ENCODE data around the gene TFAP2B. TPM values are rescaled to one million over a fixed set of nuclear protein-coding genes. Genes with fewer than 3 reads are reported as not detected.

Gene TFAP2B
- total RNA-seq, 1 experiment from 2014 or later = not detected

- H3K4me1 ChIP-seq (ENCODE audit: low read length) = peaks cover 5% of the 10 kb centered on the region; the same call in 1 of the 2 replicates
- no peak overlapping the region for H3K9ac ChIP-seq (ENCODE audit: low read length)
- H3K27me3 ChIP-seq (ENCODE audit: low read length) = no peaks in the 10 kb centered on the region
- H3K27ac ChIP-seq (ENCODE audit: low read length) = no peak overlapping the region
- no peaks in the 10 kb centered on the region for H3K9me3 ChIP-seq (ENCODE audit: low read length)
- no peaks in the 10 kb centered on the region for H3K36me3 ChIP-seq (ENCODE audit: insufficient read depth, low read length)
- no peak overlapping the region for H3K4me3 ChIP-seq (ENCODE audit: low read length)
- H3K79me2 ChIP-seq (ENCODE audit: low read length) = no peaks in the 10 kb centered on the region
- H4K20me1 ChIP-seq (ENCODE audit: insufficient read depth, low read depth, low read length) = no peaks in the 10 kb centered on the region
- H3K4me2 ChIP-seq (ENCODE audit: low read depth, low read length, poor library complexity, severe bottlenecking) = no peak overlapping the region
- H2AFZ ChIP-seq (ENCODE audit: low read length) = no peak overlapping the region
- DNase-seq = no peak
- H3K9me2 ChIP-seq (replicated peaks; ENCODE audit: insufficient read depth, low read length) = no peaks in the 10 kb centered on the region
Observed at GRCh38 chr6:50819904-50820868, 1.5 kb downstream of the TFAP2B start.

GRCh38 chr6:50820869-50821264, 2.2 kb downstream of the TFAP2B start:
- Histone ChIP-seq H3K27me3 (ENCODE audit: low read length) (no peaks in the 10 kb centered on the region), H3K9ac (ENCODE audit: low read length) (no peak overlapping the region), H2AFZ (ENCODE audit: low read length) (no peak overlapping the region)

GRCh38 chr6:50821441-50822077, 2.9 kb downstream of the TFAP2B start:
- Histone ChIP-seq H3K36me3 (ENCODE audit: insufficient read depth, low read length) (no peaks in the 10 kb centered on the region), H3K4me3 (ENCODE audit: low read length) (no peak overlapping the region), H2AFZ (ENCODE audit: low read length) (no peak overlapping the region), H3K79me2 (ENCODE audit: low read length) (no peaks in the 10 kb centered on the region), H3K4me1 (ENCODE audit: low read length) (no peaks in the 10 kb centered on the region), H3K9me3 (ENCODE audit: low read length) (no peaks in the 10 kb centered on the region), H3K9ac (ENCODE audit: low read length) (no peak overlapping the region), H4K20me1 (ENCODE audit: insufficient read depth, low read depth, low read length) (no peaks in the 10 kb centered on the region), H3K4me2 (ENCODE audit: low read depth, low read length, poor library complexity, severe bottlenecking) (no peak overlapping the region), H3K9me2 (replicated peaks; ENCODE audit: insufficient read depth, low read length) (no peaks in the 10 kb centered on the region), H3K27me3 (ENCODE audit: low read length) (no peaks in the 10 kb centered on the region), H3K27ac (ENCODE audit: low read length) (no peak overlapping the region)
- no peak for DNase-seq

More at GRCh38 chr6:50820869-50821264, 2.2 kb downstream of the TFAP2B start:
- no peaks in the 10 kb centered on the region for H3K9me3 ChIP-seq (ENCODE audit: low read length)
- no peak overlapping the region for H3K4me3 ChIP-seq (ENCODE audit: low read length)
- no peak overlapping the region for H3K4me2 ChIP-seq (ENCODE audit: low read depth, low read length, poor library complexity, severe bottlenecking)
- peaks cover 1% of the 10 kb centered on the region; the same call in 1 of the 2 replicates for H3K4me1 ChIP-seq (ENCODE audit: low read length)
- no peaks in the 10 kb centered on the region for H3K9me2 ChIP-seq (replicated peaks; ENCODE audit: insufficient read depth, low read length)
- no peaks in the 10 kb centered on the region for H3K79me2 ChIP-seq (ENCODE audit: low read length)
- DNase-seq = no peak
- H3K27ac ChIP-seq (ENCODE audit: low read length) = no peak overlapping the region
- H3K36me3 ChIP-seq (ENCODE audit: insufficient read depth, low read length) = no peaks in the 10 kb centered on the region
- no peaks in the 10 kb centered on the region for H4K20me1 ChIP-seq (ENCODE audit: insufficient read depth, low read depth, low read length)

- Histone ChIP-seq H3K79me2 (ENCODE audit: low read length) (no peaks in the 10 kb centered on the region), H3K9me3 (ENCODE audit: low read length) (no peaks in the 10 kb centered on the region), H3K4me1 (ENCODE audit: low read length) (no peaks in the 10 kb centered on the region), H2AFZ (ENCODE audit: low read length) (no peak overlapping the region), H3K4me2 (ENCODE audit: low read depth, low read length, poor library complexity, severe bottlenecking) (no peak overlapping the region), H3K36me3 (ENCODE audit: insufficient read depth, low read length) (no peaks in the 10 kb centered on the region), H3K27me3 (ENCODE audit: low read length) (no peaks in the 10 kb centered on the region), H4K20me1 (ENCODE audit: insufficient read depth, low read depth, low read length) (no peaks in the 10 kb centered on the region), H3K9me2 (replicated peaks; ENCODE audit: insufficient read depth, low read length) (no peaks in the 10 kb centered on the region), H3K4me3 (ENCODE audit: low read length) (no peak overlapping the region), H3K27ac (ENCODE audit: low read length) (no peak overlapping the region), H3K9ac (ENCODE audit: low read length) (no peak overlapping the region)
- no peak for DNase-seq
Observed at GRCh38 chr6:50822078-50822476, 3.4 kb downstream of the TFAP2B start.

GRCh38 chr6:50823094-50823920, 4.6 kb downstream of the TFAP2B start:
- Histone ChIP-seq H3K27me3 (ENCODE audit: low read length) (no peaks in the 10 kb centered on the region), H3K4me1 (ENCODE audit: low read length) (no peaks in the 10 kb centered on the region), H3K9ac (ENCODE audit: low read length) (no peak overlapping the region), H4K20me1 (ENCODE audit: insufficient read depth, low read depth, low read length) (no peaks in the 10 kb centered on the region), H3K36me3 (ENCODE audit: insufficient read depth, low read length) (no peaks in the 10 kb centered on the region), H3K4me3 (ENCODE audit: low read length) (no peak overlapping the region), H3K4me2 (ENCODE audit: low read depth, low read length, poor library complexity, severe bottlenecking) (no peak overlapping the region), H3K9me2 (replicated peaks; ENCODE audit: insufficient read depth, low read length) (no peaks in the 10 kb centered on the region), H3K79me2 (ENCODE audit: low read length) (no peaks in the 10 kb centered on the region), H2AFZ (ENCODE audit: low read length) (no peak overlapping the region), H3K27ac (ENCODE audit: low read length) (no peak overlapping the region), H3K9me3 (ENCODE audit: low read length) (no peaks in the 10 kb centered on the region)
- DNase-seq = no peak

- no peak overlapping the region for H3K27ac ChIP-seq (ENCODE audit: low read length)
- no peaks in the 10 kb centered on the region for H3K9me3 ChIP-seq (ENCODE audit: low read length)
- H2AFZ ChIP-seq (ENCODE audit: low read length) = no peak overlapping the region
- H3K27me3 ChIP-seq (ENCODE audit: low read length) = no peaks in the 10 kb centered on the region
- H3K36me3 ChIP-seq (ENCODE audit: insufficient read depth, low read length) = no peaks in the 10 kb centered on the region
- no peak overlapping the region for H3K4me2 ChIP-seq (ENCODE audit: low read depth, low read length, poor library complexity, severe bottlenecking)
- DNase-seq = no peak
- H4K20me1 ChIP-seq (ENCODE audit: insufficient read depth, low read depth, low read length) = no peaks in the 10 kb centered on the region
- no peak overlapping the region for H3K4me3 ChIP-seq (ENCODE audit: low read length)
- no peaks in the 10 kb centered on the region for H3K4me1 ChIP-seq (ENCODE audit: low read length)
- no peak overlapping the region for H3K9ac ChIP-seq (ENCODE audit: low read length)
- no peaks in the 10 kb centered on the region for H3K79me2 ChIP-seq (ENCODE audit: low read length)
- no peaks in the 10 kb centered on the region for H3K9me2 ChIP-seq (replicated peaks; ENCODE audit: insufficient read depth, low read length)
Observed at GRCh38 chr6:50824552-50824951, 5.9 kb downstream of the TFAP2B start.

- H3K27ac ChIP-seq (ENCODE audit: low read length) = no peak overlapping the region
- H3K79me2 ChIP-seq (ENCODE audit: low read length) = no peaks in the 10 kb centered on the region
- no peak overlapping the region for H3K4me3 ChIP-seq (ENCODE audit: low read length)
- H3K9me3 ChIP-seq (ENCODE audit: low read length) = no peaks in the 10 kb centered on the region
- no peaks in the 10 kb centered on the region for H3K36me3 ChIP-seq (ENCODE audit: insufficient read depth, low read length)
- H2AFZ ChIP-seq (ENCODE audit: low read length) = no peak overlapping the region
- no peaks in the 10 kb centered on the region for H3K27me3 ChIP-seq (ENCODE audit: low read length)
- H3K9me2 ChIP-seq (replicated peaks; ENCODE audit: insufficient read depth, low read length) = no peaks in the 10 kb centered on the region
- no peak overlapping the region for H3K4me2 ChIP-seq (ENCODE audit: low read depth, low read length, poor library complexity, severe bottlenecking)
- no peaks in the 10 kb centered on the region for H4K20me1 ChIP-seq (ENCODE audit: insufficient read depth, low read depth, low read length)
- DNase-seq = no peak
- no peak overlapping the region for H3K9ac ChIP-seq (ENCODE audit: low read length)
- H3K4me1 ChIP-seq (ENCODE audit: low read length) = no peaks in the 10 kb centered on the region
Observed at GRCh38 chr6:50825375-50826036, 6.8 kb downstream of the TFAP2B start.
